HG02571 (cell line): ENCODE results near the gene CYP4F3.
"Not testable (repeated sequence)": the region's sequence is repeated elsewhere in the genome, so short reads cannot be mapped to it uniquely, and the experiment has no call there.

Experiments used
- ATAC-seq: cut with Tn5 transposase; IDR thresholded peaks from one replicate; pipeline ENCODE4 v1.9.1; 2021; ENCODE audit warnings: mild to moderate bottlenecking, moderate library complexity; ENCODE audit not compliant: unreplicated experiment

Gene CYP4F3

DNA sequence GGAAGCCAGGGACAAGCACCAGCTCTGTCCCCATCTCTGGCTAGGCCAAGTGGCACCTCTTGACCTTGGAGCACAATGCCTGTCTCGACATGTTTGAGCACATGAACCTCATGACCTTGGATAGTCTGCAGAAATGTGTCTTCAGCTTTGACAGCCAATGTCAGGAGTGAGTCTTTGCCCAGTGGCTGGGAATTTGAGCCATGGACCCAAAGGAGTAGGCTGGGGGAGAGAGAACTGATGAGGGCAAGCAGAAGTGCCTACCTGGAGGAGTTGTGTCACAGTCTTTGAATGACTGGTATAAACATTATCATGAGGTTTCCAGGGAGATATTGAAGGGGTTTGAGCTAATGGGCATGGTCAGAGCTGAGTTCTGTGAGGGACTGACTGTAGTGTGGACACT, 25.5 kb downstream of the CYP4F3 start:
- no peak for ATAC-seq

DNA sequence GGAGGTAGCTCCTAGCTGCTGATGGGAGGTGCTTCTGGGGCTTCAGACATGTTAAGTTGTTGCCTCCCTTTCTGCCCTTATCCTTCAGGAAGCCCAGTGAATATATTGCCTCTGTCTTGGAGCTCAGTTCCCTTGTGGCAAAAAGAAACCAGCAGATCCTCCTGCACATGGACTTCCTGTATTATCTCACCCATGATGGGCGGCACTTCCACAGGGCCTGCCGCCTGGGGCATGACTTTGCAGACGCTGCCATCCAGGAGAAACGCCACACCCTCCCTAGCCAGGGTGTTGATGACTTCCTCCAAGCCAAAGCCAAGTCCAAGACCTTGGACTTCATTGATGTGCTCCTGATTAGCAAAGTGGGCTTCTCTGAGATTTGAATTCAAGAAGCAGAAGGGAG, 26.2 kb downstream of the CYP4F3 start:
- ATAC-seq: no peak

GRCh38 chr19:15669440-15669839, 28.7 kb downstream of the CYP4F3 start:
- ATAC-seq: no peak

DNA sequence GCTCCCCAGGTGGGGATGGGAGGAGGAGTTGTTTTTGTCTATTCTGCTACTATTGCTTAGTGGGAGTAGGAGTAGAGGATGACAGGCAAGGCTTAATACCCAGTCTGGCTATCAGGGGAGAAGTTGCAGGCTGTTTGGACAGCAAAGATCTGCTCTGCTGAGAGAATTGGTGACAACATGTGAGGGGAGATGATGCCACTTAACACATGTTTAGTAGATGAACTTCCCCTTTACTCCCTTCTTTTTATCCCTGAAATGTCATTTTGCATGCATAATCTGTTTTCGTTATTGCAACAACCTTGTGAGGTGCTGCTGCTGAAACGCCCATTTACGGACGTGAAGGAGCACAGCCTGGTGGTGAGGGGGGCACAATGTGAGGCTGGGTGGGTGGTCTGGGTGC, 29.2 kb downstream of the CYP4F3 start:
- ATAC-seq: no peak

GRCh38 chr19:15671237-15671821, 30.6 kb downstream of the CYP4F3 start:
- ATAC-seq: no peak

DNA sequence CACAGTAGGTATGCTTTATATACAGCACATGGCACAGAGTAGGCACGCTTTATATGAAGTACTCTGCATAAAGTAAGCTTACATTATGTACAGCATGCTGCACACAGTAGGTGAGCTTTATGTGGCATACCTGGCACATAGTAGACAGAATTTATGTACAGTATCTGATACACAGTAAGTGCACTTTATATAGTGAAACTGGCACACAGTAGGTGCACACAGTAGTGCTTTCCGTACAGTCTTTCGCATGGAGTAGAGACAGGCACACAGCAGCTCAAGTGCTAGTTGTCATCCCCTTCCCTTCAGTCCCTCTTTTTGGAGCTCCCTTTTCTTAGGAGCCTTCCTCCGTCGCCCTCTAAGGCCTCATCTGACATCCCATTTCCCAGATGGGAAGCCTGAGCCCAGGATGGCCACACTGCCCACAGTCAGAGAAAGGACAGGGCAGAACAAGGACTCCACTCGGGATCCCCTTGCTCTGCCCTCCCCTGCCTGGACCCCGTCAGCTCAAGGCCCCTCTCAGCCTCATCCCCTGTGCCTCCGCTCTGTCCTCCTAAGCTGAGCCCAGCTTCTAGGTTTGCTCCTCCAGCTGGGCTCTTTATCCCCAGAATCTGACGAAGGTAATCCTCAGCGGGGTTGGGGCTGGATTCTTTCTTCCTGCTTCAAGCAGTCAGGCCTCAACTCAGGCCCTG, 31.3 kb downstream of the CYP4F3 start:
- no peak for ATAC-seq

DNA sequence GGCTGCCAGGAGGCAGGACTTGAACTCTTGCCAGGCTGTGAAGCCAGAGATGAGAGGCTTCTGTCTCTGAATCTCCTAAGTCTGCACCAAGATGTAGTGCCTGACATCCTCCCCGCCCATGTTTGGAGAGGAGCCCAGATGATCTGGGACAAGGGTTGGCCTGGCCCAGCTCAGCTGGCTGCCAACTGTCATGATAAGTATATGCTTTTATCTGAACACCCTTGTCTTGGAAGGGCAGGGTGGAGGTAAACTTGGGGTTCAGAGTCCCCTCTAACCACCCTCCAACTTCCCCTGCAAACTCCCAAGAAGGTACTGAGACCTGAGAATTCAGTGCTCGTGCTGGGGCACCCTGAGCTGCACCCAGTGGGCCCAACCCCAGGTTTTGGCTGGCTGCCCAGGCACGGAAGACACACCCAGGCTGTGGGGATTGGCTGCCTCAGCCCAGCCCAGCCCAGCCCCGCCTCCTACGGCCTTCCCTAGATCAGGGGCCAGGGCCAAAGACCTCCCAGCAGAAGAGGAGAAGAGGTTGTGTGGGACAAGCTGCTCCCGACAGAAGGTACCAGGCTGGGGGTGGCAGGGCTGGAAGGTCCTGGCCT, 32.0 kb downstream of the CYP4F3 start, which contains the start of gene CYP4F12:
Gene CYP4F12 (plus strand): TSS at position 508 of the 596 bp plus-strand sequence. CDS start 443 bp downstream, outside the sequence.
- ATAC-seq: no peak

- no peak for ATAC-seq
Measured at GRCh38 chr19:15673176-15673654, 32.5 kb downstream of the CYP4F3 start.

DNA sequence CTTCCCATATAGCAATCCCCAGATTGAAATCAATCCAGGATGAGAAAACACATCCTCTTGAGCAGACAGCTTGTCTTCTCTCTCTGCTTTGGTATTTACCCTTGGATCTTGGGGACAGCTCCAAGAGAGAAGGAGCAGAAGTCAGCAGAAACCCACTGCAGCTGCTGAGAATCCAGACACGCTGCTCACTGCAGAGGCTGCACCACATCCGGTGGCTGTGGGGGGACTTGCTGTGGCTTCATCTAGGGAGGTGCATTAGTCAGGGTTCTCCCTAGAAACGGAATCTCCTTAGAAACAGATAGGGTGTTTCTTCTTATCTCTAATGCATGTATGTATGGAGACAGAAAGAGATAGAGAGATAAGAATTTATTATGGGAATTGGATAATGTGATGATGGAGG, 34.9 kb downstream of the CYP4F3 start:
- ATAC-seq: no peak

DNA sequence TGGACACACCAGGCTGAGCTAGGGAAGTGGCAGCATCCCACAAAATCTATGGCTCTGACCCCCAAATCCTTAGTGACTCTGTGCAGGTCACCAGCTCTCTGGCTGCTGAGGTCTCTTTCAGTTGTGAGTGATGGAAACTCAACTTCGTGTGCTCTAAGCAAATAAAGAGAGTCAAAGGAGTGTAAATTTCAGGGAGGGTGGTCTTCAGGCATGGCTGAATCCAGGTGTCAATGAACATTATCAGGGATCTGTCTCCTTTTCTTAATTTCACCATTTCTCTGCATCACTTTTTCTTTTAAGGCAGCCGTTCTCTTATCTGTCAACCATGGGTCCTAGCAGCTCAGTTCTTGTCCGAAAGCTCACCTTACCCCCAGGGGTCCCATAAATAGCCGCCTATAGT, 38.4 kb downstream of the CYP4F3 start:
- ATAC-seq: no peak

DNA sequence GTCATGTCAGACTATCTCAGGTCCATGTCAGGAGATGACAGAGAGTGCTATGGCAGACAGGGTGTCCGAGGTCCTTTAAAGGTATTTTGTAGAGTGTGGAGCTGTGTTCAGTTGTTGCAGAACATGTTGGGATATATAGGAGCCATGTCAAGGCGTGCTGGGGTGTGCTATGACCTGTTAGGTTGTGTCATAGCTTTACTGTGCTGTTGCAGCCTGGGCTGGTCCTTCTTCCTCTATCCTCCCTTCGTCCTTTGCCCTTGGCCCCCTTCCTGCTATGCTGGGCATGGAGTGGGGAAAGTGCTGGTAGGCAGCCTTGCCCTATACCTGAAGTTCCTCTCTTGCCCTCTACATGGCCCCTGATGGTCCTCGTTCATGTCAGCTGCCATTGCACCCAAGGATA, 39.2 kb downstream of the CYP4F3 start:
- ATAC-seq: not testable (repeated sequence)

DNA sequence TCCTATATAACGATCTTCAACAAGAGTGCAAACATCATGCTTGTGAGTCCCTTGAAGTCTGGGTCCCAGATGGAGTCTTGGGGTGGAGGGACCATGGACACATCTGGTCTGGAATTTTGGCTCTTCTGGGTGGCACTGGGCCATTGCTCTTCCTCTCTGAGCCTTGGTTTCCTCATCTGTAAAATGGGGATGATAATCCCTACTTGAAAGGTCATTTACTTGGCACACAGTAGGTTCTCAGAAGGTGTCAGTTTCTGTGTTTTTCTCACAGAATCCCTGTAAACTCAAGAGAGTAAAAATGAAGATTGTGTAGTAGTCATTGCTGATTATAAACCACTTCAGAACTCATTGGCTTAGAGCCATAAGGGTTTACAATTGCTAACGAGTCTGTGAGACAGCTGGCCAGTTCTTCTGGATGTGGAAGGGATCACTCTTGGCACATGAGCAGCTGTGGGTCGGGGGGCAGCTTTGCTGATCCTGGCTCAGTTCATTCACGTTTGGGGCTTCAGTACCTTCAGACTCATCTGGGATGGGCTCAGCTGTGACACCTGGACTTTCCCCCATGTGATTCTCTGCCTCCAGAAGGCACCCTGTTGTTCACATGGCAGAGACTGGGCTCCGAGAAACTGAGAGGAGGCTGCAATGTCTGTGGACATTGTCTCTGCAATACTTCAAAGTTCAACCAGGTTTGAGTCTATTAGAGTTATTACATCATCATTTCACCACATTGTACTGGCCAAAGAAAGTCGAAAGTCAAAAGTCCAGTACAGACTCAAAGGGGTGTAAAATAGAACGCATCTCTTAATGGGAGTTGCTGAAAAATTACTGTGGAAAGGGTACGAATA, 40.0 kb downstream of the CYP4F3 start:
- ATAC-seq: no peak

DNA sequence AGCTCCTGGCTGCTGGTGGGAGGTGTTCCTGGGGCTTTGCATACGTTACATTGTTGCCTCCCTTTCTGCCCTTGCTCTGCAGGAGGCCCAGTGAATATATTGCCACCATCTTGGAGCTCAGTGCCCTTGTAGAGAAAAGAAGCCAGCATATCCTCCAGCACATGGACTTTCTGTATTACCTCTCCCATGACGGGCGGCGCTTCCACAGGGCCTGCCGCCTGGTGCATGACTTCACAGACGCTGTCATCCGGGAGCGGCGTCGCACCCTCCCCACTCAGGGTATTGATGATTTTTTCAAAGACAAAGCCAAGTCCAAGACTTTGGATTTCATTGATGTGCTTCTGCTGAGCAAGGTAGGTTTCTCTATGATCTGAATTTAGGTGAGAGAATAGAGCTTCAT, 42.7 kb downstream of the CYP4F3 start:
- no peak for ATAC-seq

- ATAC-seq: no peak
Measured at GRCh38 chr19:15684828-15685227, 44.1 kb downstream of the CYP4F3 start.

DNA sequence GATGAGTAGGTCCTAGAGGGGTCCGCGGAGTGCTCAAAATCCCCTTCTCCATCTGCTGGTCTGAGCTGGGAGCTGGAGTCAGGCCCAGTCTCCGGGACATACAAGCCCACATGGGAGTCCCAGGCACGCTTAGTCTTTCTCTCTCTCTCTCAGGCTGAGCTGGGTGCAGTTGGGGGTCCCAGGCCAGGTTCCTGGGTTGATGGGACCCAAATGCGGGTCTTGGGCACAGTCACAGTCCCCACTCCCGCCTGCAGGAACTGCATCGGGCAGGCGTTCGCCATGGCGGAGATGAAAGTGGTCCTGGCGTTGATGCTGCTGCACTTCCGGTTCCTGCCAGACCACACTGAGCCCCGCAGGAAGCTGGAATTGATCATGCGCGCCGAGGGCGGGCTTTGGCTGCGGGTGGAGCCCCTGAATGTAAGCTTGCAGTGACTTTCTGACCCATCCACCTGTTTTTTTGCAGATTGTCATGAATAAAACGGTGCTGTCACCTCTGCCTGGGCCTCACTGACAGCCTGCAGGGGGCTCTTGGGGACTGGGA, 56.0 kb downstream of the CYP4F3 start:
- no peak for ATAC-seq

DNA sequence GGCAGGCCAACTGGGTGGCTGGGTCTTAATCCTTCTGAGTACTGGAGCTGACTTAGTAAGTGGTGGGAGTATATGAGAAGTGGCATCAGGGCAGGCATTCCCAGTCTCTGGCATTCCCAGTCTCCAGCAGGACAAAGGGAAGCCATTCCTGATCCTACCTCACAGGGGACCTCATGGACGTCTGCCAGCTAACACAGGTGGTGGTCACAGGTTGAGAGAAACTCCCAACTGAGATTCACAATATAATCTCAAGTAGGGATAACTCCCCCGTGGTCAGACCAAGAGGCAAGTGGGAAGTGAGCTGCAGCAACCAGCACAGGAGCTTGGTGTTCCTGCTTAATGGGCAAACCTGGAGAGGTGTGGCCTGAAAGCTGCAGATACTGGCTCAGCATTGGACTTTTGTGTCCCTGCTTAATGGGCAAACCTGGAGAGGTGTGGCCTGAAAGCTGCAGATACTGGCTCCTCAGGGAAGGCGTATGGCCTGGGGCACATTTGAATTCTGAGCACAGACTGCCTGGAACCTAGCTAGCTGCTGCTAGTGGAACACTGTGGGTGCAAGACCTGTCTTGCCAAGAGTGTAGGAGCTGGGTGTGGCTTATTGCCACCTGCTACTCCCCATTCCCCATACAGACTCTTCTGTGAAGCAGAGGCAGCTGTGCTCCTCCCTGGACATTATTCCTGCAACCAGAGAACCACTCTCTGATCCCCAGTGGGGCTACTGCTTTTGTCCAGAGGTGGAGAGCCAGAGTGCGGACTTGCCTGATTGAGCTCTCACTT, 61.2 kb downstream of the CYP4F3 start:
- no peak for ATAC-seq

DNA sequence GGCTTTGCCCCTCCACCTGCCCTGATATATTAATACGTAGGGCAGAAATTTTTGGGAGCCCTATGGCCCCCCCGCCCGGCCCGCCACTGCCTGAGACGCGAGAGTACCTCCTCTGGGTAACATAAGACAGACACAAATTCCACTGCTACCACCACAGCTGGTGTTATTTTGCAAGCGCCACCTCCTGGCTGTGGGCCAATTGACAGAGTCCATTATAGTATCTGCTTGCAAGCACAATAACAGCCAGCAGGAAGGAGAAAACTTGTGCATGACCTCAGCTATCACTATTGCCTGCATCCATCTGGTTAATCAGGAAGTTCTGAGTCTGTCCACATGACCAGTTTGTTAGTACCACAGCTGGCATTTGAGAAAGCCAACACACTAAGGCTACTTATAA, 61.8 kb downstream of the CYP4F3 start:
- no peak for ATAC-seq
